Daoy (cell line): ENCODE data around the gene B3GAT2. TPM values are rescaled to one million over a fixed set of nuclear protein-coding genes. Genes with fewer than 3 reads are reported as not detected.

Source experiments
- DNase-seq: peaks from one replicate; pipeline ENCODE4 v3.0.0-alpha.2; 2015; ENCODE audit warnings: low read depth
- total RNA-seq: library from RNA; depleted of rRNA; stranded (reverse); fragments of >200 nt; shearing (Covaris generic); gene quantifications from 2 replicates; pipeline ENCODE4 v1.2.3, GENCODE V29; 2014

The B3GAT2 gene
- total RNA-seq, 1 experiment from 2014 or later: 0.29 TPM

DNA sequence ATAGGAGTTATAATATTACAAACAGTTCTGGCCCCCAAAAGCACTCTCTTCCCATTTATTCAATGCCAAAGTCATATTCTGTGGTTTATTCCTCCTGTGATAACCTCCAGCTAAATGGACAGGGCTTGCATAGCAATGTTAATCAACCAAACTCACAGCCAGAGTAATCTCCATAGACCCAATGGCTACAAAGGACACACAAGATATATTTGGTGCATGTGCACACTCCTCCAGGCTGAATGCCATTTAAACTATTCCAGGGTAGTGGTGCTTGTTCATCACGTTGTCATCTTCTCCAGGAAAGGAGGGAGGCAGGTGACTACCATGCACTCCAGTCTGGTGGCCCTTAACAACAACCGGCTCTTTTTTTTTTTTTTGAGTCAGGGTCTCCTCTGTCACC is 56.8 kb downstream of the B3GAT2 start:
- no peak for DNase-seq

GRCh38 chr6:70894001-70894400 is 62.9 kb downstream of the B3GAT2 start:
- no peak for DNase-seq

DNA sequence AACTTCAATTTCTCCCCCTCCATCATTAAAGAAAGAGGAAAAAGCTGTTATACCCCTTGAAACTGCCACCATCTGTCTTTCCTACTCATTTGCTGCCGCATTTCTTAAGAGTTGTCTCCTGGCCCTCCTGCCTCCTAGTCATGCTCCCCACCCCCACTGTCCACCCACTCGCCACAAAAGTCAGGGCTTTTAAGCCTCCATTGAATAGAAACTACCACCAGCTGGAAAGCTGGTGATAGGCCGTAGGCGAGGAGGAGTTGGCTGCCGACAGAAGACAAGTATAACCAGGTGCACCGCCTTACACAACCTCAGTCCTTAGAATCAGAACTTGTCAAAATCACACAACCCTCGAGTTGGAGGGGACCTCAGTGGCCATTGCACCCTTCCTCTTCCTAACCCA is 67.6 kb downstream of the B3GAT2 start:
- DNase-seq: no peak

DNA sequence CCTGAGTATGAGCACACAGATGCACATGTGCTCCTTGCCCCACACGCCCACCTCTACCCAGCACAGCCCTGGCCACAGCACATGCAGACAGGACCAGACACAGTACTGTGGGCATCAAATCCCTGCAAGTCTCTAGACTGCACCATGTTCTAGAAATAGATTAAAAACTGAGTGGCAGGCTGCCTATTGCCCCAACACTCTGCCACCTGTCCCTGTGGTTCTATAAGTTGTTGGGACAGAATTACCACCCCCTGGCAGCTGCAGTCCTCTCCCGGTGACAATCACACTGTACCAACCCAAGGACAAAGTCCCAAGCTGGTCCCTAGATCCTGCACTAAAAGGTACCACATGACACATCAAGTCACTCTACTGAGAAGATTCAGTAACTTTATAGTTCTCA is 70.2 kb downstream of the B3GAT2 start:
- DNase-seq: no peak

- no peak for DNase-seq
Measured at GRCh38 chr6:70886071-70886470, 70.8 kb downstream of the B3GAT2 start.

- DNase-seq: peak; percentile 68
Measured at GRCh38 chr6:70884074-70884983, 72.5 kb downstream of the B3GAT2 start.

DNA sequence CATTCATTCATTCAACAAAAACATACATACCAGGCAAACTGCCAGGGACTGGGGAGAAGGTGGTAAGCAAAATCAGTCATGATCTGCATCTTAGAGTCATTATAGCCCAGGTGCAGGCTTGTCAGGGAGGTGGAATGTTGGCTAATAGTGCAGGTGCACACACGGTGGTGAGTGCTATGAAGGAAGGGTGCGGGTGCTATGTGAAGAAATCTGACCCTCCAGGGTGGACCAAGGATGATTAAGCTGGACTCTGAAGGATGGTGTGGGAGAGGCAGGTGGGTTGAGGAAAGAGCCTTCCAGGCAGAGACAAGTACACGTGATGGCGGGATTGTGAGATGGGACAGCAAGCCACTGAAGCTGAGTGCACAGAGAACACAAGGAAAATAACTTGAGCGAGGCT is 77.4 kb downstream of the B3GAT2 start:
- no peak for DNase-seq

GRCh38 chr6:70874181-70874913 is 82.5 kb downstream of the B3GAT2 start:
- DNase-seq: no peak

DNA sequence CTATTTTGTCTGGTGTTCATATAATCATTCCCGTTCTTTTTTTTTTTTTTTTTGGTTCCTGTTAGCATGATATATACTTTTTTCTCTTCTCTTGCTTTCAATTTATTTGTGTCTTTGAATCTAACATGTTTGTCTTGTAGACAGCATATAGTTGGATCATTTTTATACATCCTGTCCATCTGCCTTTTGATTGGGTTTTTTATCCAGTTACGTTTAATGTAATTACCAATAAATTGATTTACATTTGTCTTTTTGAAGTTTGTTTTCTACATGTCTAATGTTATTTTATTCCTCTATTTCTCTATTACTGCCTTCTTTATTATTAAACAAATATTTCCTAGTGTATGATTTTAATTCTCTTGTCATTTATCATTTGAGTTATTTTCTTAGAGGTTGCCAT is 84.4 kb downstream of the B3GAT2 start:
- DNase-seq: no peak

DNA sequence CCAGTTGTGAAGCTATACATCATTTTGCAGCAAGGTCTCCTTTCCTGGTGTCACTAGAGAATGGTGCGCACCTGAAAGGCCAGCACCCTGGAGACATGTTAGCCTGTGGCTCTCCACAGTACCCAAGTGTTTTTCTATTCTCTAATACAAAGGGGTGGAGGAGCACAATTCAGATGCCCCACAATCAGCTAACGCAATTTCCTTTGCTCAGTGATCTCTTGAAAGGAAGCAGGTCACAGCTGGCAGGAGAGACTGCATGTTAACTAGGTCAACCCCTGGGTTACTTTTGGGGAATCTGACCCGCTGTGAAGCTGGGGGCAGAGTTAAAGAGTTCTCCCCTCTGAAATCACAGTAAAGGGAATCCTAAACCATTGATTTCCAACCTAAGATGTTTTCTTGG is 92.5 kb downstream of the B3GAT2 start:
- no peak for DNase-seq

GRCh38 chr6:70863343-70863742 is 93.5 kb downstream of the B3GAT2 start:
- DNase-seq: no peak

DNA sequence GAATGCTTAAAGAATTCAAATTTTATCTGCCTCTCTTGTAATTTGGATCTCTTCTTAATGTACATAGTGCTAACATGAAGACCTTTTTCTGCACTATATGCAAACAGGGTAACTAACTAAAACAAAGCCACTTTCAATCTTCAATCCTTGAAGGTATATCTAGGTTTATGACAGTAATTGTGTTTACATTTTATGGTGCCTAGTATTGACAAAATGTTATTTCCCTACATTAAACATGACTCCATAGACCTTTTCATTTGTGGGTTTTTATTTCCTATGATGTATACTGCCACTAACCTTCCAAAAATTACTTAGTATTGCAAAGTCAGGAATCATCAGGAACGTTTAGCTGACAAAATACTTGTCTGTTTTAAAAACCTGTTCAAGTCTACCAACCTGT is 95.9 kb downstream of the B3GAT2 start:
- no peak for DNase-seq

GRCh38 chr6:70860045-70860444 is 96.8 kb downstream of the B3GAT2 start:
- DNase-seq: no peak

DNA sequence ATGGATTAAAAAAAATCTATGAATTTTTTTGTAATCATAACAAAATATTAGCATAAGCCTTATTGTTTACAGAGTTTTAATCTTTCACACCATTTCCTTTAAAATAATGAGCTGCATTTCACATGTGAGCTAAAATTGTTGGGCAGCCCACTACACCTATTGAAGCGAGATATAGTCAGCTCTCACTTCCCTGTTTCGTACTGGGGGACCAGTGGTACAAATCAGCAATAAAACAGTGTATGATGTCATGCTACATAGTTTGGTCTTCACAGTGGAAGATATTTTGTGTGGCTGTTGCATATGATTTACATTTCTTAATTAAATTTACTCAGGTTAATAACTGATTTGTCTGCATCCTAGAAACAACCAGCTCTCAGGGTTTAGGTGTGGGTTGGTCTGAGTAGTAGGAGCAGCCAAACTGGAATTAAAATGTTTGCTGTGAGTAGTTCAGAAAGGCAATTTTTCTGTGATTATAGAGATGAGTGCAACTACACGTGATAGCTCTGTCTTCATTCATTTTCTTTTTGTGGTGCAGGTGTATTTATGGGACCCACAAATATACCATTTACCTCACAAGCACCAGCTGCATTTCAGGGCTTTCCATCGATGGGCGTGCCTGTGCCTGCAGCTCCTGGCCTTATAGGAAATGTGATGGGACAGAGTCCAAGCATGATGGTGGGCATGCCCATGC is 99.3 kb downstream of the B3GAT2 start:
- DNase-seq: no peak

- no peak for DNase-seq
Measured at GRCh38 chr6:70852667-70853246, 104.1 kb downstream of the B3GAT2 start.

GRCh38 chr6:70849348-70850069 is 107.4 kb downstream of the B3GAT2 start:
- DNase-seq: no peak

DNA sequence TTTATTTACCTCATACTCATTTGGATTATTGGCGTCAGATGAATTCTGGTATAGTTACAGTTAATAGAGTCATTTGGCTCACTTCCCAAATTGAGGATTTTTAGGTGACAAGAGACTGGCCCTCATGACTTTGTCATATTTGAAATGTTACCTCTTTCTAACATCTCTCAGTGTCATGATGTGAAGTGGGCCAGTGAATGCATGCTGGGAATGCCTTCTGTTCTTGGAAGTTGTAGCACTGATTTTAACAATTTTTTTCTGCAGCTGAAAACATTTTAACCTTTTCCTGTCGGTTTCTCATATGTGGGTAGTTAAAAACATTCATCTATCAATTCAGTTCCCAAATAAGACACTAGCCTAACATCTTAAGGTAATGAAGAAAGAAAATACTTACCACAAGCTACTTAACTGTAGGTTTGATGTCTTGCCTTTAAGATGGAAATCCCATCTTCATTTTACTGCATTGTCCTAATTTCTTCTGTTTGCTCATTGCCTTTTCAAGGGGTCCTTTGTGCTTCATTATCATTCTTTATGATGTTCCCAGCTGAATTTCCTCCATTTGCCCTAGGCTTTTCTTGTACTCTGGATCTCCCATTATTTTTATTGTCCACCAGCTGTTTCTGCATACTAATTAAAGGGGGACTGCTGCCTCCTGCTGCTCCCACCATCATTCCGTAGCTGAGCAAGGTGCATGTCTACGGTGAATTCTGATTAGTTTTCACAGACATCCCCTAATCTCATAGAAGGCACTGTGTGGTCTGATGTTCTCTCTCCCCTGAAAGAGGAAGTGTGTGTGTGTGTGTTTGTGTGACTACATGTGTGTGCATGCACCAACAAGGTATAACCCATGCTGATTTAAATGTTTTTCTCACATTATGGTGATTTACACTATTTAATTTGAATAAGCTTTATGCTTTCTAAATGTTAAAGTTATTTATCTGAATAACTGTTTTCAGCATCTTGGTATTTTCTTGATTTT is 109.5 kb downstream of the B3GAT2 start:
- DNase-seq: no peak

DNA sequence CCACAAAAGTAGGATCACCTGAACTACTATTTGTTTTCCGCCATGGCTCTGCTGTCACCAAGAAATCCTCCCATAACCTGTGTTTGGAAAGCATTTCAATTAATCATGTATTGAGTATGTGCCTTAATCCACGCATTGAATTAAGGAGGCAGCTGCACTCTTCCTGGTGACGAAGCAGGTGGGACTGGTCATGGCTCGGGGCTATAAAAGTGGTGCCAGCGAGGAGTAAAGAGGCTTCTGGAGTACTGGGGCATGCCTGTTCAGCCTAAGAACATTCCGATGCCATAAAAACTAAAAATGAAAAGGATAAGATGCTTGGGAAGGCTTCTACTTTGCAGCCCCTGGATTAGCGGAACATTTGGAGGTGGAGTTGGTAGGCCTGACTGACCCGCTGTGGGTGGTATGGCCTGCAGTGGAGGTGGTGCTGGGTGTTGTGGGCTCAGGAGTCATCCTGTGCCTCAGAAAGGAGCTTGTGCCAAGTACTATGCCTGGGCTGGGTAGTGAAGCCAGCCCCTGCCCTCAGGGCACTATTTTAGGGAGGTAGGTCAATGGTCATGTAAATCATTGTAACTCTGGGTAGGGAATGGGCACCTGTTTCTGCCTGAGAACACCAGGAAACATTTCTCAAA is 110.5 kb downstream of the B3GAT2 start:
- no peak for DNase-seq

GRCh38 chr6:70844301-70844700 is 112.6 kb downstream of the B3GAT2 start:
- DNase-seq: no peak
